KOPT-K1 (cell line): Measurements from ENCODE around the gene CERT1.
"Not testable (repeated sequence)": the region's sequence is repeated elsewhere in the genome, so short reads cannot be mapped to it uniquely, and the experiment has no call there.

Experiments
- H3K27ac ChIP-seq: fragments of 200-600 bp; sonication (generic); 2 replicates; pipeline ENCODE4 v1.5.1; 2016; ENCODE audit warnings: antibody characterized with exemption, mild to moderate bottlenecking, low read depth, low read length; ENCODE audit not compliant: poor library complexity, severe bottlenecking
- H3K36me3 ChIP-seq: fragments of 200-600 bp; sonication (generic); 2 replicates; pipeline ENCODE4 v1.5.1; 2017; ENCODE audit warnings: antibody characterized with exemption, mild to moderate bottlenecking, low read length, moderate library complexity; ENCODE audit not compliant: insufficient read depth
- H3K9me3 ChIP-seq: fragments of 200-600 bp; sonication (generic); 2 replicates; pipeline ENCODE4 v1.5.1; 2017; ENCODE audit warnings: antibody characterized with exemption, low read length, mild to moderate bottlenecking; ENCODE audit not compliant: insufficient read depth, poor library complexity, severe bottlenecking

CERT1 gene

DNA sequence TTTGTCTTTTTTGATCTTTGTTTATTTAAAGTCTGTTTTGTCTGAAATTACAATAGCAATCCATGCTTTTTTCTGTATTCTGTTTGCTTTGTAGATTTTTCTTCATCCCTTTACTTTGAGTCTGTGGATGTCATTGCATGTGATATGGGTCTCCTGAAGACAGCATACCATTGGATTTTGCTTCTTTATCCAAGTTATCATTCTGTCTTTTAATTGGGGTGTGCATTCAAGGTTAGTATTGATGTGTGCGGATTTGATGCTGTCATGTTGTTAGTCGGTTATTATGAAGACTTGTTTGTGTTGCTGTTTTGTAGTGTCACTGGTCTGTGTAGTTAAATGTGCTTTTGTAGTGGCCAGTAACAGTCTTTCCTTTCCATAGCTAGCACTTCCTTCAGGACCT, 23.3 kb upstream of the CERT1 start:
- no peak overlapping the region for H3K27ac ChIP-seq
- peaks cover 27% of the 10 kb centered on the region for H3K9me3 ChIP-seq
- peaks cover 17% of the 10 kb centered on the region for H3K36me3 ChIP-seq

DNA sequence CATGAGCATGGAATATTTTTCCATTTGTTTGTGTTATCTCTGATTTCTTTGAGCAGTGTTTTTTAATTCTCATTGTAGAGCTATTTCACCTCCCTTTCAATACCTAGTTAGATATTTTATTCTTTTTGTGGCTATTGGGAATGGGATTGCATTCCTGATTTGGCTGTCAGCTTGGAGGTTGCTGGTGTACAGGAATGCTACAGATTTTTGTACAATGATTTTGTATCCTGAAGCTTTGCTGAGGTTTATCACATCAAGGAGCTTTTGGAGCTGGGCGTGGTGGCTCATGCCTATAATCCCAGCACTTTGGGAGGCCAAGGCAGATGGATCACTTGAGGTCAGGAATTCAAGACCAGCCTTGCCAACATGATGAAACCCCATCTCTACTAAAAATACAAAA, 22.3 kb upstream of the CERT1 start:
- Histone ChIP-seq H3K36me3 (peaks cover 12% of the 10 kb centered on the region), H3K9me3 (peaks cover 27% of the 10 kb centered on the region)
- not testable (repeated sequence) for H3K27ac ChIP-seq

DNA sequence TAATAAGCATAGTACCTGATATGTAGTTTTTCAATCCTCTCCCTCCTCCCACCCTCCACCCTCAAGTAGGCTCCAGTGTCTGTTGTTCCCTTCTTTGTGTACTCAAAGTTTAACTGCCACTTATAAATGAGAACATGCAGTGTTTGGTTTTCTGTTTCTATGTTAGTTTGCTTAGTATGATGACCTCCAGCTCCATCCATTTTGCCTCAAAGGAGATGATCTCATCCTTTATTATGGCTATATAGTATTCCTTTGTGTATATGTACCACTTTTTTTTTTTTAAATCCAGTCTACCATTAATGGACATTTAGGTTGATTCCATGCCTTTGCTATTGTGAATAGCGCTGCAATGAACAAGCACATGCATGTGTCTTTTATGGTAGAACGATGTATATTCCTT, 20.8 kb upstream of the CERT1 start:
- peaks cover 27% of the 10 kb centered on the region for H3K9me3 ChIP-seq
- no peak overlapping the region for H3K27ac ChIP-seq
- peaks cover 12% of the 10 kb centered on the region for H3K36me3 ChIP-seq

DNA sequence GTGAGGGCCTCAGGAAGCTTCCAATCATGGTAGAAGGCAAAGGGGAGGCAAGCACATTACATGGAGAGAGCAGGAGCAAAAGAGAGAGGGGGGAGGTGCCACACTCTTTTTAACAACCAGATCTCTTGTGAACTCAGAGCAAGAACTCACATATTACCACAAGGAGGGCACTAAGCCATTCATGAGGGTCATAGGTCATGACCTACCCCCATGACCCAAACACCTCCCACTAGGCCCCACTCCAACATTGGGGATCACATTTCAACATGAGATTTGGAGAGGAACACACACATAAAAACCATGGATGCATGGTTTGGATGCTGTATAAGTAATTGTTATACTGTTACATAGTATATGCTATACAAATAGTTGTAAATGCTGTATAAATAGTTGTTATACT, 17.8 kb upstream of the CERT1 start:
- Histone ChIP-seq H3K27ac (no peak overlapping the region), H3K36me3 (peaks cover 12% of the 10 kb centered on the region), H3K9me3 (peaks cover 22% of the 10 kb centered on the region)

DNA sequence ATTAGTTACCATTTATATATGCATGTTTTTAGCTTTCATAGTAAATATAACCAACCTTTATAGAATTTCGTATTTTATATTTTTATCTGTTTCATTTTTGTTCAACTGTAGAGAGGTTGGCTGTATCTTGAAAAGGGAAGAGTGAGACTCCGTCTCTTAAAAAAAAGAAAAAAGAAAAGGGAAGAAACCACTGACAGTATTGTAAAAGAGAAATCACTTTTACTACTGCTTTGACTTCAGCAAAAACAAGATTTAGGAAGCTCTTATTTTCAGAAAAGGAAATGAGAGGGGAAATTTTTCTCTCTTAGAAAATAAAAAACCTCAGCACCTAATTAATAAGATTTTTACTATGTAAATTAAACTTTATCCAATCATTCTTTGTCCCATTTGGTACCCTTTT, 14.6 kb upstream of the CERT1 start:
- Histone ChIP-seq H3K27ac (no peak overlapping the region), H3K9me3 (peaks cover 13% of the 10 kb centered on the region), H3K36me3 (peaks cover 12% of the 10 kb centered on the region)

DNA sequence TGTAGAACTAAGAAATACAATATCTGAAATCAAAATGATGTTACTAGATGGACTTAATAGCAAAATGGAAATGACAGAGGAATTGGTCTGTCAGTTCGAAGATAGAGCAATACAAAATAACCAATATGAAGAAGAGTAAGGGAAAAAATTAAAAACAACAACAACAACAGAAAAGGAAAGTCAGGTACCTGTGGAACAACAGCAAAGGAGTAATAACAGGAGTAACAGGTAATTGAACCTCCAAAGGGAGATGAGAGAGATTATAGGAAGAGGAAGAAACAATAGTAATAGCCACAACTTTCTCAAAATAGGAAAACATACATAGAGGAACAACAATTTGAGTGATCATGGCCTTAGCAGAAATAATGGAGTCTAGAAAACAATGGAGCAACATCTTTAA, 13.9 kb upstream of the CERT1 start:
- peaks cover 19% of the 10 kb centered on the region for H3K36me3 ChIP-seq
- H3K27ac ChIP-seq: no peak overlapping the region
- peaks cover 20% of the 10 kb centered on the region for H3K9me3 ChIP-seq

DNA sequence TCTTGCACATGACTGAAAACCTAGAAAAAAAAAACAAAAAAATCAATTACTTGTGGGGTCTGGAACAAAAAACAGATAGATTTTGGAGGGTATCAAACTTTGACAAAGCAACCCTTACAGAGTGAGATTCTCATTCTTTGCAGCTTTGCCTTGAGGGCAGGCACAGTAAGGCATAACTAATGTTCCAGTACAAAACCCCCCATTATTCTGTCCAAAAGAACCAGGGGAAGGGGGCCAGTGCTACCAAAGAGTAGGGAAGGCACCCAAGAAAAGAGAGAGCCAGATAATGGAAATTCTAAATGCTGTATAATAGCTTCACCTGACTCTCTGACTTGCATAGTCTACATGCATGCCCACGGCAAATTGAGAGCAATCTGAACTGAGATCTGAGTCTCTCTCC, 13.2 kb upstream of the CERT1 start:
- no peak overlapping the region for H3K27ac ChIP-seq
- peaks cover 20% of the 10 kb centered on the region for H3K36me3 ChIP-seq
- peaks cover 23% of the 10 kb centered on the region for H3K9me3 ChIP-seq

DNA sequence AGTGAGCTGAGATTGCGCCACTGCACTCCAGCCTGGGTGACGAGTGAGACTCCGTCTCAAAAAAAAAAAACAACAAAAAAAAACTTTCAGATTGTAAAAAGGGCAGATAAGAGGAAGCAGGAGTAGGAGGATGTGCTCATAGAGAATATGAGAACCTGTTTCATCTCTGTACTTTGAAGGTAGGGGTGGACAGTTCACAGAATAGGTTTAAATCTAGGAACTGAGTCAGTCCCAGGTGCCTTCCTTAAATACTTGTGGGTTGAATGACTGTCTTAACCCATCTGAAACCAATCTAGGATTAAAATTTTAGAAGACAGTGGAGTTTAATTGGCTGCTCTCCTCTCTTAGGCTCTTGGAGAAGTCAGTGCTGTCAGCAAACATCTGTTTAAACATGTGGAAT, 12.6 kb upstream of the CERT1 start:
- no peak overlapping the region for H3K27ac ChIP-seq
- H3K36me3 ChIP-seq: peaks cover 20% of the 10 kb centered on the region

DNA sequence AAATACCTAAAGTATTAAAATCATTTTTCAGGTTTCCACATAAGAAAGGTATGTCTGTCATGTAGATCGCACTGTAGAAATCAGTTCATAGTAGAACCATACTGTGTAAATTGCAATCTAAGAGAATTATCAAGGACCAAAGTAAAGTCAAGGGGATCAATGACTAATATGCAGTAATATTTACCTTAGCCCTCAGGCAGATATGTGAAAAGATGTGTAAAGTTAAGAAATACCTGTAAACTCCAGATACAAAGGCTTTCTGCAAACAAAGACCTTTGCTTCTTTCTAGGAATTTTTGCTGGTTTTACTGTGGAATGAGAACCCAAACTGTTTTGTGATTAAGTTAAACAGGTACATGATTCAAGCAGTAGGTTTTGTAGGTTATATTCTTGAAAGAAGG, 11.8 kb upstream of the CERT1 start:
- Histone ChIP-seq H3K9me3 (peaks cover 23% of the 10 kb centered on the region), H3K36me3 (peaks cover 20% of the 10 kb centered on the region), H3K27ac (no peak overlapping the region)

More for the DNA sequence above, 12.6 kb upstream of the CERT1 start:
- H3K9me3 ChIP-seq: peaks cover 23% of the 10 kb centered on the region

DNA sequence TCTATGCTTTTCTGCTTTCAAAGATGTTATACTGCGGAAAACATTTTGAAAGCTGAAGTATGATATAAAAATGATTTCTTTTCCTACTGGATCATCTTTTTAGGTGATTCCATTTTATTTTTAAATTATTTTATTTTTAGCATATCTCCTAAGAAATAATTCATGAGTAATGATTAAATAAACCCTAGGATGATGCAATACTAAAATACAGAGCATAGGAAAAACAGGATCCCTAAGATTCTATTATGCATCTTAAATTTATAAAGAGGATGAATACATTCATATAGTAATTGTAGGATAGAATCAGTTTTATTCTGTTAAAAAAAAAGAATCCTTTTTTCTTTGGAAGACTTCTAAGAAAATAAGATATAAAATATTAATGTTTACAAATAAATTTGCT, 11.1 kb upstream of the CERT1 start:
- Histone ChIP-seq H3K27ac (no peak overlapping the region), H3K9me3 (peaks cover 23% of the 10 kb centered on the region), H3K36me3 (peaks cover 20% of the 10 kb centered on the region)

DNA sequence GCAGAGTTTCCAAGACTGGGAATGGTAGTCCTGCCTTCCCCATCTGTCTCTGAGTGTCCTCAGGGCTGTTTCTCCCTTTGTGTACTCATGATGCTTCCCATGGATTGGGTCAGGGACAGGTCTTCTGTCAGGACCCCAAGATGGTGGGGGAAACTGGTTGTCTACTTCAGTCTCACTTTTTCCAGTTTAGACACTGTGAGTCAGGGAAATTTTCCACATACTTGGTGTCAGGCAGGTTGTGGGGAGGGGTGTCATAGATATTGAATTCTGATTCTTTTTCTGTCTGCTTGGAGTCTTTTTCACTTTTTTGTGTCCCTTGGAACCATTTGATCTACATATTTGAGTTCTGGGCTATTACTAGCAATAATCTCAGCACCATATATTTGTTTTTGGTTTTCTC, 10.6 kb upstream of the CERT1 start:
- Histone ChIP-seq H3K27ac (no peak overlapping the region), H3K36me3 (peaks cover 20% of the 10 kb centered on the region), H3K9me3 (peaks cover 23% of the 10 kb centered on the region)

DNA sequence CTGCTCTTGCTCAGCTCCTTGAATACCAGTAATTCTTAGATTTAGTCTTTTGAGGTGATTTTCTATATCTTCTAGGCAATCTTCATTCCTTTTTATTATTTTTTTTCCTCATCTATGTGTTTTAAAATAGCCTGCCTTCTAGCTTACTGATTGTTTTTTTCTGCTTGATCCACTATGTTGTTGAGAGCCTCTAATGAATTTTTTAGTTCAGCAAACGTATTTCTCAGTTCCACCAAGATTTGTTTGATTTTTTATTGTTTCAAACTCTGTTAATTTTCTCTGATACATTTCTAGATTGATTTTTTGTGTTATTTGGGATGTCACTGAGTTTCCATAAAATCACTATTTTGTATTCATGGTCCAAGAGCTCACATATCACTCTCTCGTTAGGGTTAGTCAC, 9.8 kb upstream of the CERT1 start:
- Histone ChIP-seq H3K9me3 (peaks cover 23% of the 10 kb centered on the region), H3K27ac (no peak overlapping the region), H3K36me3 (peaks cover 20% of the 10 kb centered on the region)

DNA sequence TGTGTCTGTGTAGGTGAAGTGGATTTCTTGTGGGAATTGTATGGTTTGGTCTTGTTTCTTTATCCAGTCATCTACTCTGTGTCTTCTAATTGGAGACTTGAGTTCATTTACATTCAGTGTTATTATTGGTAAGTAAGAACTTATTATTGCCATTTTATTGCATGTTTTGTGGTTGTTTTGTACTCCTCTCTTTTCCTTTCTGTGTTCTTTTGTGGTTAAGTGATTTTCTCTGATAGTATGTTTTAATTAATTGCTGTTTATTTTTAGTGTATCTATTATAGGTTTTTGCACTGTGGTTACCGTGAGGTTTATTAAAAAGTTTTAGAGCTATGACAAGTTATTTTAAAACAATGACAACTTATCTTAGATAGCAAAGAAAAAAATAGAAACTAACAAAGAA, 8.3 kb upstream of the CERT1 start:
- H3K36me3 ChIP-seq: peaks cover 20% of the 10 kb centered on the region
- no peak overlapping the region for H3K27ac ChIP-seq
- peaks cover 23% of the 10 kb centered on the region for H3K9me3 ChIP-seq

DNA sequence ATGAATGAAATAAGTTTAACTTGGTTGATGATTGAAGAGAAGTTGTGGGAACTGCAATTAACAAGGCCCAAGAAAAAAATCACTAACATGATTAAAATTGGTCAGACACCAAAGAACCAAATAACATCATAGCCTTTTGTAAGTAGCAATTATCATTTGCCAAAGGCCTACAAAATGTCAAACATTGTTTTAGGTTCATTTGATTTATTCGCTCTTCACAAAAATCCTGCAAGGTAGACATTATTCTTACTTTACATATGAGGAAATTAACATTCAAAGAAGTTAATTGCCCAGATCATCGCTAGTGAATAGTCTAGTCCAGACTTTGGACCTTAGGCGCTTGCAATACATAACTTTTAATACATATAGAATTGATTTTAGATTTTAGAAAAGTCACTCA, 2.9 kb upstream of the CERT1 start:
- Histone ChIP-seq H3K27ac (no peak overlapping the region), H3K9me3 (no peaks in the 10 kb centered on the region)

DNA sequence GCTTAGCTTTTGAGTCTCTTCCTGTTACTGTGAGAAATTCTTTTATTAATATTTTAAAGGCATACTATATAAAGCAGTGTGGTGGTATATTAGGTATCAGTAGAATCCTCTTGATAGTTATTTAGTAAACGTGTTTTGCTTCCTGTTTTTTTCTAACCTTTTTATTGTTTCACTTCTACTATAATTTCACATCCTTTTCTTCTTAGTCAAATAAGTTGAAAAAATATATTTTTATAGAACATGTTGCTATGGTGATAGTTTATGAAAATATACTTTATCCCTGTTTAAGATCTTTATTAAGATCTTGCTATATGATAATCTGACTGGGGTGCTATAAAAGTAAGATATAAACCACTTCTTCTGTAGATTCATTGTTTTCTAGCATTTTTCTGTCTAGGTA, 2.4 kb upstream of the CERT1 start:
- Histone ChIP-seq H3K27ac (no peak overlapping the region), H3K36me3 (no peaks in the 10 kb centered on the region), H3K9me3 (no peaks in the 10 kb centered on the region)

More for the DNA sequence above, 2.9 kb upstream of the CERT1 start:
- no peaks in the 10 kb centered on the region for H3K36me3 ChIP-seq

DNA sequence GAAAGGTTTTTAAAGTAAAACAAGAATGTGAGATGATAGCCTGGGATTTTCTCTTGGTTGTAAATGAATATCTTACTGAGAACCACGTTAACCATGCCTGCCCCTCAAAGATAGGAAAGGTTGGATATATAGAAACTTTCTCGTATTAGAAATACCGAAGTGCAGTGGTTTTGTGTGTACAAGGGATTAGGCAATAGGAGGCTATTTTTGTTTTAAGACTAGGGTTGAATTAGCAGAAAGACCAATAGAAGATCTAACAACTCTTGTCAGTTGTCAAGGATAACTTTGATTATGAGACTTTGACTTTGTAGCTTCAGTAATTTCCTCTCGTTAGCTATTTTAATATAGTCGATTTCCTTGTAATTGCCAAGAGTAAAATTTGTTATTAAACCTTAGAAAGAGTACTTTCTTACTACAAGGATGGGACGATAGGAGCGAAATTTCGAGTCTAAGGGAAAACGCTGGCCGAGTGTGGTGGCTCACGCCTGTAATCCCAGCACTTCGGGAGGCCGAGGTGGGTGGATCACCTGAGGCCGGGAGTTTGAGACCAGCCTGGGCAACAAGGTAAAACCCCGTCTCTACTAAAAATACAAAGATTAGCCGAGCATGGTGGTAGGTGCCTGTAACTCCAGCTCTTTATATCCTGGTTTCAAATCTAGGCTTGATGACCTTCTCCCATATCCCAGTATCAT, 1.1 kb upstream of the CERT1 start:
- Histone ChIP-seq H3K9me3 (peaks cover under 1% of the 10 kb centered on the region), H3K36me3 (no peaks in the 10 kb centered on the region), H3K27ac (peak overlapping the region; percentile 77)
